Mesenchymal stem cell (in vitro differentiated cells and primary cell): Measurements from ENCODE around the gene KCTD12.

Source experiments
- DNase-seq: peaks from one replicate; pipeline ENCODE4 v3.0.0-alpha.2; 2013
- H2AFZ ChIP-seq: one replicate; pipeline ENCODE4 v1.6.1; 2013; ENCODE audit warnings: low read depth, mild to moderate bottlenecking, control low read depth, inconsistent platforms, low read length, moderate library complexity
- H2AK5ac ChIP-seq: 2 replicates; pipeline ENCODE4 v1.6.1; 2013; ENCODE audit warnings: low read length, moderate library complexity, mild to moderate bottlenecking, inconsistent platforms; ENCODE audit not compliant: severe bottlenecking
- H2BK120ac ChIP-seq: one replicate; pipeline ENCODE4 v1.6.1; 2013; ENCODE audit warnings: low read depth, mild to moderate bottlenecking, inconsistent platforms, low read length, moderate library complexity
- H2BK12ac ChIP-seq, 2 experiments: one replicate each; pipeline ENCODE4 v1.6.1; 2013; ENCODE audit warnings: inconsistent platforms in 2 of 2, low read length in 2 of 2, mild to moderate bottlenecking in 2 of 2, moderate library complexity in 2 of 2, control low read depth in 1 of 2
- H2BK15ac ChIP-seq: one replicate; pipeline ENCODE4 v1.6.1; 2013; ENCODE audit warnings: mild to moderate bottlenecking, low read depth, inconsistent platforms; ENCODE audit not compliant: poor library complexity, severe bottlenecking
- H2BK5ac ChIP-seq: 2 replicates; pipeline ENCODE4 v1.6.1; 2013; ENCODE audit warnings: low read depth, mild to moderate bottlenecking, low read length, control low read depth, inconsistent platforms; ENCODE audit not compliant: poor library complexity, severe bottlenecking
- H3K14ac ChIP-seq, 2 experiments: one replicate each; pipeline ENCODE4 v1.6.1; 2013; ENCODE audit warnings: inconsistent platforms in 2 of 2, low read length in 2 of 2, control low read depth in 1 of 2, mild to moderate bottlenecking in 1 of 2, moderate library complexity in 1 of 2
- H3K18ac ChIP-seq, 2 experiments: one replicate each; pipeline ENCODE4 v1.6.1; 2013; ENCODE audit warnings: inconsistent platforms in 2 of 2, low read length in 2 of 2, control low read depth in 1 of 2, low read depth in 1 of 2, mild to moderate bottlenecking in 1 of 2
- H3K23ac ChIP-seq, 2 experiments: one replicate each; pipeline ENCODE4 v1.6.1; 2013; ENCODE audit warnings: inconsistent platforms in 2 of 2, low read length in 2 of 2, mild to moderate bottlenecking in 2 of 2, moderate library complexity in 2 of 2, control low read depth in 1 of 2
- H3K27ac ChIP-seq: 2 replicates; pipeline ENCODE4 v1.5.1; 2013; ENCODE audit warnings: mild to moderate bottlenecking, moderate library complexity, low read length, control low read depth, inconsistent platforms; ENCODE audit not compliant: poor library complexity, severe bottlenecking
- H3K27me3 ChIP-seq, 2 experiments: 2 replicates each; pipeline versions ENCODE4 v1.6.1 to v1.7.0; 2013; ENCODE audit warnings: low read length in 2 of 2, mild to moderate bottlenecking in 2 of 2, moderate library complexity in 2 of 2, control low read depth in 1 of 2, inconsistent platforms in 1 of 2; ENCODE audit not compliant: control insufficient read depth in 1 of 2, insufficient read depth in 1 of 2
- H3K36me3 ChIP-seq, 2 experiments: 2 replicates each; pipeline versions ENCODE4 v1.6.1 to v1.7.0; 2013; ENCODE audit warnings: low read length in 2 of 2, control low read depth in 1 of 2, inconsistent platforms in 1 of 2, low read depth in 1 of 2, mild to moderate bottlenecking in 1 of 2; ENCODE audit not compliant: insufficient read depth in 2 of 2, control insufficient read depth in 1 of 2
- H3K4ac ChIP-seq, 2 experiments: one replicate each; pipeline ENCODE4 v1.6.1; 2013; ENCODE audit warnings: inconsistent platforms in 2 of 2, low read length in 2 of 2, mild to moderate bottlenecking in 2 of 2, moderate library complexity in 2 of 2, control low read depth in 1 of 2, low read depth in 1 of 2
- H3K4me1 ChIP-seq: 2 replicates; pipeline ENCODE4 v1.6.1; 2013; ENCODE audit warnings: low read depth, low read length, control low read depth; ENCODE audit not compliant: control insufficient read depth, insufficient read depth
- H3K4me2 ChIP-seq: 2 replicates; pipeline ENCODE4 v1.6.1; 2013; ENCODE audit warnings: low read length, mild to moderate bottlenecking, inconsistent platforms; ENCODE audit not compliant: poor library complexity, severe bottlenecking
- H3K4me3 ChIP-seq, 2 experiments: 2 replicates each; pipeline versions ENCODE4 v1.5.1 to v1.7.0; 2013; ENCODE audit warnings: low read length in 2 of 2, mild to moderate bottlenecking in 2 of 2, control low read depth in 1 of 2, low read depth in 1 of 2; ENCODE audit not compliant: insufficient read depth in 1 of 2
- H3K79me1 ChIP-seq: replicated peaks from 2 replicates; pipeline ENCODE4 v1.6.1; 2013; ENCODE audit warnings: mild to moderate bottlenecking, control low read depth, low read length, inconsistent platforms; ENCODE audit not compliant: poor library complexity, severe bottlenecking
- H3K9ac ChIP-seq: 2 replicates; pipeline ENCODE4 v1.7.0; 2013; ENCODE audit warnings: mild to moderate bottlenecking, low read length, moderate library complexity
- H3K9me3 ChIP-seq: 2 replicates; pipeline ENCODE4 v1.7.0; 2013; ENCODE audit warnings: mild to moderate bottlenecking, low read length; ENCODE audit not compliant: control insufficient read depth
- H4K8ac ChIP-seq: one replicate; pipeline ENCODE4 v1.6.1; 2013; ENCODE audit warnings: inconsistent platforms, mild to moderate bottlenecking, low read length, moderate library complexity
- H4K91ac ChIP-seq: one replicate; pipeline ENCODE4 v1.6.1; 2013; ENCODE audit warnings: mild to moderate bottlenecking, low read length, inconsistent platforms
- WGBS: methylation state at CpG from one replicate; pipeline ENCODE4 v1.1.7; 2013; ENCODE audit warnings: mixed read lengths; 5-methylcytosine and 5-hydroxymethylcytosine counted together

Gene KCTD12

DNA sequence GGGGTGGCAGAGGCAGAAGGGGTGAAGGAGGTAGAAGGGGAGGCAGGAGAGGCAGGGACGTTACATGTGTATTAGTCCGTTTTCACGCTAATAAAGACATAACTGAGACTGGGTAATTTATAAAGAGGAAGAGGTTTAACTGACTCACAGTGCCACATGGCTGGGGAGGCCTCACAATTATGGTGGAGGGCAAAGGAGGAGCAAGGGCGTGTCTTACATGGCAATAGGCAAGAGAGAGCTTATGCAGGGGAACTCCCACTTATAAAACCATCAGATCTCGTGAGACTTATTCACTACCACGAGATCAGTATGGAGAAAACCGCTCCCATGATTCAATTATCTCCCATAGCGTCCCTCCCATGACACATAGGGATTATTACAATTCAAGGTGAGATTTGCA lies 43.1 kb upstream of the KCTD12 start:
- no peaks in the 10 kb centered on the region for H3K4me1 ChIP-seq
- DNase-seq = no peak
- no peak overlapping the region for H4K91ac ChIP-seq
- H3K23ac ChIP-seq = no peak overlapping the region
- no peaks in the 10 kb centered on the region for H3K79me1 ChIP-seq
- no peak overlapping the region for H3K14ac ChIP-seq
- H2AK5ac ChIP-seq = no peak overlapping the region
- H3K4me2 ChIP-seq = no peak overlapping the region
- no peak overlapping the region for H3K9ac ChIP-seq
- H2AFZ ChIP-seq = no peak overlapping the region
- H2BK15ac ChIP-seq = no peak overlapping the region
- no peak overlapping the region for H3K27ac ChIP-seq
- H2BK12ac ChIP-seq = no peak overlapping the region
- no peak overlapping the region for H2BK120ac ChIP-seq
- WGBS = 87% methylated on average over 8 of the region's 8 CpGs
- H3K36me3 ChIP-seq = no peaks in the 10 kb centered on the region
- no peak overlapping the region for H3K4ac ChIP-seq
- no peaks in the 10 kb centered on the region for H3K27me3 ChIP-seq
- H3K4me3 ChIP-seq = no peak overlapping the region
- H2BK5ac ChIP-seq = no peak overlapping the region
- no peak overlapping the region for H4K8ac ChIP-seq
- peaks cover 20% of the 10 kb centered on the region for H3K9me3 ChIP-seq
- no peak overlapping the region for H3K18ac ChIP-seq

DNA sequence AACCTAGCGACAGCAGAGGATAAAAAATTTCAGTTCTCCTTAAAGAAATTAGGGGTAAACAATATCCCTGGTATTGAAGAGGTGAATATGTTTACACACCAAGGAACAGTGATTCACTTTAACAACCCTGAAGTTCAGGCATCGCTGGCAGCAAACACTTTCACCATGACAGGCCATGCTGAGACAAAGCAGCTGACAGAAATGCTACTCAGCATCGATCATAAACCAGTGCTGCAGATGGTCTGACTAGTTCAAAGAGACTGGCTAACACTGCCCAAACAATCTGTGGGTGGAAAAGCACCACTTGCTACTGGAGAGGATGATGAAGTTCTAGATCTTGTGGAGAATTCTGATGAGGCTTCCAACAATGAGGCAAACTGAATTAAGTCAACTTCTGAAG lies 42.3 kb upstream of the KCTD12 start:
- Histone ChIP-seq H4K91ac (no peak overlapping the region), H3K23ac (no peak overlapping the region), H3K27ac (no peak overlapping the region), H2BK15ac (no peak overlapping the region), H2BK120ac (no peak overlapping the region), H2AK5ac (no peak overlapping the region), H3K18ac (peak overlapping the region in 1 of 2 experiments; percentile 37), H3K9ac (no peak overlapping the region), H3K4ac (no peak overlapping the region), H4K8ac (peak overlapping the region; percentile 7), H2AFZ (no peak overlapping the region), H3K9me3 (peaks cover 20% of the 10 kb centered on the region), H3K4me3 (no peak overlapping the region), H3K14ac (no peak overlapping the region), H3K4me1 (no peaks in the 10 kb centered on the region), H3K4me2 (no peak overlapping the region), H2BK12ac (no peak overlapping the region), H3K27me3 (peaks cover 0 to 1% of the 10 kb centered on the region in 2 experiments), H2BK5ac (no peak overlapping the region), H3K36me3 (no peaks in the 10 kb centered on the region), H3K79me1 (no peaks in the 10 kb centered on the region)
- DNase-seq = peak; percentile 20
- 37% methylated on average over 2 of the region's 3 CpGs for WGBS

DNA sequence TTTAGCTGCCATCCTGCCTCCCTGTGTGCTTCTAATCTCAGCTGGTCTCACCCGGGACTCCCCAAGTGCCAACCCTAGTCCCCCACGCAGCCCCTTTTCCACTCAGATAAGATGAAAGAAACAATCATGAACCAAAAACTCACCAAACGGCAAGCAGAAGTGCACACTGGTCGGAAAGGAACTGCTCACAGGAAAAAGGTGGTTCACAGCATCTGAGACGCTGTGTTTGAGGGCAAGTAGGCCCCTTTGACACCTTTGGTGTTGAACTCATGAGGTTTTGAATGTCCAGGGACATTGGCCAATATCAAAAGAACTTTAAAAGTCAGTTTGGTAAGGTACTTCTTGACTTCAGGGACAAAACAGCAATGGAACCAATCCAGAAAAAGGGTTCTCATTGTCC lies 41.8 kb upstream of the KCTD12 start:
- H3K4me2 ChIP-seq = no peak overlapping the region
- no peaks in the 10 kb centered on the region for H3K79me1 ChIP-seq
- peaks cover 0 to 6% of the 10 kb centered on the region in 2 experiments for H3K27me3 ChIP-seq
- H3K27ac ChIP-seq = no peak overlapping the region
- WGBS = 98% methylated on average over 5 of the region's 5 CpGs
- no peaks in the 10 kb centered on the region for H3K36me3 ChIP-seq
- no peak overlapping the region for H2BK120ac ChIP-seq
- no peak for DNase-seq
- H4K8ac ChIP-seq = no peak overlapping the region
- no peak overlapping the region for H3K23ac ChIP-seq
- H3K18ac ChIP-seq = no peak overlapping the region
- H2BK12ac ChIP-seq = no peak overlapping the region
- peaks cover 20% of the 10 kb centered on the region for H3K9me3 ChIP-seq
- no peak overlapping the region for H3K9ac ChIP-seq
- H4K91ac ChIP-seq = no peak overlapping the region
- H2AFZ ChIP-seq = no peak overlapping the region
- H2BK5ac ChIP-seq = no peak overlapping the region
- H3K14ac ChIP-seq = no peak overlapping the region
- no peak overlapping the region for H2AK5ac ChIP-seq
- no peaks in the 10 kb centered on the region for H3K4me1 ChIP-seq
- H3K4me3 ChIP-seq = no peak overlapping the region
- H2BK15ac ChIP-seq = no peak overlapping the region
- no peak overlapping the region for H3K4ac ChIP-seq

DNA sequence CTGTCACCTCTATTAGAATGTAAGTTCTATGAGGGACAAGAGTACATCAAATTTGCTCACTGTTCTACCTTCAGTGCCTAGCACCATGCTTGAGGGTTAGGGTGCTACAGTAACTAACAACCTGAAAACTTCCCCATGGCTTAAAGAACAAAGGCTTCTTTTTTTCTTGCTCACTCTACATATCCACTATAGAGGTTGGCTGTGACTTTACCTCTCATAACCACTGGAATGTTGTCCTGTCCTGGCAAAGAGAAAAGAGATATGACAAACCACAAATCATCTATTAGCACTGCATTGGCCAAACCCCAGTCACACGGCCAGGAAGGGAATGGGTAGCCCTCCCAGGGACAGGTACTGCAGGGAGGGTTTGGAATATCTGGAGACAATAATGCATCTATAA lies 38.9 kb upstream of the KCTD12 start:
- no peak overlapping the region for H3K18ac ChIP-seq
- no peak overlapping the region for H4K91ac ChIP-seq
- 100% methylated on average over 1 of the region's 1 CpG for WGBS
- no peaks in the 10 kb centered on the region for H3K9me3 ChIP-seq
- no peaks in the 10 kb centered on the region for H3K4me1 ChIP-seq
- H3K4me3 ChIP-seq = no peak overlapping the region
- no peak overlapping the region for H2AK5ac ChIP-seq
- H2BK120ac ChIP-seq = no peak overlapping the region
- no peak overlapping the region for H3K9ac ChIP-seq
- H3K23ac ChIP-seq = no peak overlapping the region
- no peak overlapping the region for H3K4me2 ChIP-seq
- H4K8ac ChIP-seq = no peak overlapping the region
- no peaks in the 10 kb centered on the region for H3K79me1 ChIP-seq
- H2BK15ac ChIP-seq = no peak overlapping the region
- no peak overlapping the region for H2BK5ac ChIP-seq
- H3K27ac ChIP-seq = no peak overlapping the region
- no peak overlapping the region for H2BK12ac ChIP-seq
- H2AFZ ChIP-seq = no peak overlapping the region
- peaks cover 0 to 6% of the 10 kb centered on the region in 2 experiments for H3K27me3 ChIP-seq
- no peak overlapping the region for H3K14ac ChIP-seq
- H3K4ac ChIP-seq = no peak overlapping the region
- H3K36me3 ChIP-seq = no peaks in the 10 kb centered on the region
- no peak for DNase-seq
